ENCODE results near the gene TEAD1.

Gene TEAD1

GRCh38 chr11:12687740-12688139 lies 13.5 kb downstream of the TEAD1 start:
- no peak for DNase-seq

GRCh38 chr11:12689029-12689755 lies 15.0 kb downstream of the TEAD1 start:
- no peak for DNase-seq

DNA sequence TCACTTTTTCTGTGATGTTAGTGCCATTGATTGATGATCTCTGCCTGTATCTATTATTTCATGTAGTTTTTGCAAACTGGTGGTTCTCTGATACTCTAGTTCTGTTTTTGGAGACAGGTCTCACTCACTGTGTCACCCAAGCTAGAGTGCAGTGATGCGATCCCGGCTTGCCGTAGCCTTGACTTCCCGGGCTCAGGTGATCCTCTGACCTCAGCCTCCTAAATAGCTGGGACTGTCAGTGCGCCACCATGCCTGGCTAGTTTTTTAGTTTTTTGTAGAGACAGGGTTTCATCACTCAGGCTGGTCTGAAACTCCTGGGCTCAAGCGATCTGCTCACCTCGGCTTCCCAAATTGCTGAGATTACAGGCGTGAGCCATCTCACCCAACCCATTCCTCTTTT lies 16.4 kb downstream of the TEAD1 start:
- no peak for DNase-seq

DNA sequence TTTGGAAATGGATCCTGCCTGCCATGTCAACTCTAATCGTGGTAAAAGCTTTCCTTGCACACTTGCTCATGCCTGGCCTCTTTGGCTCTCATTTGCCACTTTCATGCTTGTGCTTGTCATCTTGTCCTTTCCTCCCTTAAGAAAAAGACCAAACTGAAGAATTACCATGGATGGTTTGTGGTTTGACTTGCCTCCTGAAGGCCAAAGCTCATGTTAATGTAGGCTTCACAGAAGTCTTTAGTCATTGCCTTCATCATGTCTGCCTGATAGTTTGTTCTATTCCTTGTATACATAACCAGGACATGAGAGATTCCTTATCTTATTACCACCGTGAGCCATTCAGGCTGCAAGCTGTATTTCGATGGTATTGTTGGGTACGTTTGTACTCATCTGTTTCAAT lies 17.3 kb downstream of the TEAD1 start:
- no peak for DNase-seq

DNA sequence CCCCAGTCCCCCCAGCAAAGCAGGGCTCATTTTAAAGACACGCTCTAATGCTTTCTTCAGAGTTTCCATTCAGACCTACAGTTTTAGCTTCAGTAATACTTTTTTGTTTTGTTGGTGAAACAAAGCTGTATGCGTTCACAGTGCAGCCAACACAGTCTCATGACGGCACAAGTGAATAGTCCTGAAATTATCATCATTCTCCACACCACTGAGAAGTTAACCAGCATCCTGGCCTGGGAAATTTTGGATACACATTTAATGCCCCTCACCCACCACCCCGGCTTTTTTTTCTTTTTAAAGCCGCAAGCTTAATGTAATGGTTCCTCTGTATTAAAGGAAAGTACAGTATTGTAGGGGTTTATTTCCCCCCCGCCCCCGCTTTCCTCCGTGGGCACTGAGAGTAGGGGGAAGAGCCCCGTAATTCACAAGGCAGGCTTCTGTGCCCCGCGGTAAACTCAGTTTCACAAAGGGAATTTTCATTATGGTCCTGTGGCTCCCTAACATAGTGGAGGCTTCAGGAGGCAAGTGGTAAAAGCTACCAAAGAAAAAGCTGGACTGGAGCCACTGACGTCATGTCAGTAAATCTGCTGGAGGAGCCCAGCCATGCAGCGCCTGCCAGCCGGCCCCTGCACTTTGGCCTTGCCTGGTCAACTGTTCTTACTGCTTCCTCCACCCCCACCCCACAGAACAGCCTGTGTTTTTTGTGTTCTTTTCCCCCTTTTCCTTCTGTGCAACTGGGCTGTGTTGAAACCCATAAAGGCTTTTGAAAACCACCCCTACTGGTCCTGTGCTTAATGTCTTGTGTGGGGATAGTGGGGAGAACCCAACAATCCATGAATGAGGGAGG lies 18.2 kb downstream of the TEAD1 start:
- no peak for DNase-seq

- no peak for DNase-seq
Observed at GRCh38 chr11:12693094-12693478, 18.9 kb downstream of the TEAD1 start.

- DNase-seq = no peak
Observed at GRCh38 chr11:12693479-12694182, 19.4 kb downstream of the TEAD1 start.

GRCh38 chr11:12694183-12694531 lies 19.9 kb downstream of the TEAD1 start:
- no peak for DNase-seq

GRCh38 chr11:12695221-12695794 lies 21.1 kb downstream of the TEAD1 start:
- no peak for DNase-seq

DNA sequence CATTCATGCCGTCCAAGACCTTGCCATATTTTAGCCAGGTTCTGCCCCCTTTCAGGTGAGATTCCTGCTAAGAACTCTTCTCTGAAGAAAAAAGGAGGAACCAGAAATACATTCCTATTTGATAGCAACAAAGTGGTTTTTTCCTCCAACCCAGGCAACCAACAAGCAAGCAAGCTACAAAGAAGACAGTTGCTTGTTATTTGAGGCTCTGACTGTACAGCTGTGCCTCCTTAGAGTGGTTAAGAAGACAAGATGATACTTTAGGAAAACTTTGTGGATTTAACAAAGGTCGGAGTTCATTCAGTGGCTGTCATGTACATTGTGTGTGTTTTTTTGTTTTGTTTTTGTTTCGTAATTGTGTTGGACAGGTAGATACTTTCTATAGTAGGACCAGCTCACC lies 21.7 kb downstream of the TEAD1 start:
- no peak for DNase-seq

DNA sequence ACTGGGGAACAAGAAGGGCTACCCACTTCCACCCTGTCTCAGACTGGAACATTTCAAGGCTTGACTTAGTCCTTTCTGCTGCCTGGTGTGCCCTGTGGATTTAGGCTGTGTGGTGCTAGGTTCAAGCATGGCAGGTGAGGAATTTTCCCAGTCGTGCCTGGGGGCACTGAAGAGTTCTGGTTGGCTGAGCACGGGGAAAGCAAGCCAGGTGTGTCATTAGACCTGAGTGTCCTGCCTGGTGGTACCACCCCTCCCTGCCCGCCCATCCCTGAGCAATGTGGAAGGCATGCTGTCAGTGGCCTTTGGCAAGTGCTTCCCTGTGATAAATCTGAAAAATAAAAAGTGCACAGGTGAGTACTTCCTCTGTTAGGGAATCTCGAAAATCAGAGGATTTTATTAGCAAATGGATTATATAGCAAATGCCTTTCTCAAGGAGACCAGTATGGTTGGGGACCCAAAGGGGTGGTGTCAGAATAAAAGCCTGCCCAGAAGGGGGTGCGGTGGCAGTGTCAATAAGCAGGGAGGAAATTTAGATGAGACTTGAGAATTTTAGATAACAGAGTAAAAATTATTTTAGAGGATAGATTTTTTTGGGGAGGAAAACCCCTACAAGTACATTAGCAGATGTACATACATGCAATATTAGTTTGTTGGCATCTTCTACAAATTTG lies 22.8 kb downstream of the TEAD1 start:
- no peak for DNase-seq

- no peak for DNase-seq
Observed at GRCh38 chr11:12698048-12698447, 23.8 kb downstream of the TEAD1 start.

DNA sequence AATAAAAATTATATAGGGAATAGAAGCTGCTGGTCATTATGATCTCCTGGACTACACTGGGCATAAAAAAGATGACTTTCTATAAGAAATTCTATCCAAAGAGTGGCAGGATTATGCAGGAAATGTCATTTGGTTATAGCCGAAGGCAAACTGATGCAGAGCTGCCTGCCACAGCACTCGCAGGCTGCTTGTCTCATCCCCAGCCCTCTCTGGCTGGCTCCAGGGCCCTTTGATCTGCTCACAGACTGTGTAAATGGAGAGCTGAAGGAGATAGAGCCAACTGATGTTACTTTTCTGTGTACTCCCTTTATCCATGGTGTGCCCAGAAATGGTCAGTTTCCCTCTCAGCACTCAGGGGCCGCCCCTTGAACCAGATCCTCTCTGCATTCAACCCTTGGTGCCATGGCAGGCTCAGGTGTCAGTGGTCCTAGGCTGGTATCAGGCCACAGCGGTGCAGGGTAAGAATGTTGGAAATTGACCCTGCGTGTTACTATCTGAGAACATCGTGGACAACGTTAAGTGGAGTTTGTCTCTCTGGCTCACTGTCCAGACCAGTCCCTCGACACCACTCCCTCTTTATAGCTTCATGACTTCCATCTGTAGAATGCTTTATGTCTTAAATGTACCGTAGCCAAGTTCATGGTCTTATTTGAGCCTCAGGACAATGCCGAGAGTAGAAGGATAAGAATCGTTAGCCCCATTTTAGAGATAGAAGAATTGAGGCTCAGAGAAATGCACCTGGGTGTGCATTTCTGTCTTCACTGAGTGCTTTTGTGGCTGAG lies 27.8 kb downstream of the TEAD1 start:
- no peak for DNase-seq

- DNase-seq = no peak
Observed at GRCh38 chr11:12702999-12703453, 28.8 kb downstream of the TEAD1 start.

DNA sequence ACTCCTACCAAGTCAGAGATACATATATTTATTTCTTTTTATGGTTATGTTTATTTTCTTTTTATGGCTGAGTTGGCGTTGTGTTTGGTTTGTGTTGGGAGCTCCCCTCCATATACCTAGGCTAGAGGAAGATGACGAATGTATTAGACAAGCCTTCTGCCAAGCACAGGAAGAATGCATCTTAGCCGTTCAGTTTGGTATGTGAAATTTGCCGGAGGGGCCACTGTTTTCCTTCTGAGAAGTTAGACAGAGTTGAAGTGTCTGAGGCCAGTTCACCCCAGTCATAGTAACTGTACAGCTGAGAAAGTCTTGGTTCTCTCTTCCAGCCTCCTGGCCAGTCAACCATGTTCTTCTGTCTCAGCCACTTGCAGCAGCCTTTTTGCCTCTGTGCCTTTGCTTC lies 29.8 kb downstream of the TEAD1 start:
- DNase-seq = no peak

- DNase-seq = no peak
Observed at GRCh38 chr11:12705874-12706273, 31.7 kb downstream of the TEAD1 start.

DNA sequence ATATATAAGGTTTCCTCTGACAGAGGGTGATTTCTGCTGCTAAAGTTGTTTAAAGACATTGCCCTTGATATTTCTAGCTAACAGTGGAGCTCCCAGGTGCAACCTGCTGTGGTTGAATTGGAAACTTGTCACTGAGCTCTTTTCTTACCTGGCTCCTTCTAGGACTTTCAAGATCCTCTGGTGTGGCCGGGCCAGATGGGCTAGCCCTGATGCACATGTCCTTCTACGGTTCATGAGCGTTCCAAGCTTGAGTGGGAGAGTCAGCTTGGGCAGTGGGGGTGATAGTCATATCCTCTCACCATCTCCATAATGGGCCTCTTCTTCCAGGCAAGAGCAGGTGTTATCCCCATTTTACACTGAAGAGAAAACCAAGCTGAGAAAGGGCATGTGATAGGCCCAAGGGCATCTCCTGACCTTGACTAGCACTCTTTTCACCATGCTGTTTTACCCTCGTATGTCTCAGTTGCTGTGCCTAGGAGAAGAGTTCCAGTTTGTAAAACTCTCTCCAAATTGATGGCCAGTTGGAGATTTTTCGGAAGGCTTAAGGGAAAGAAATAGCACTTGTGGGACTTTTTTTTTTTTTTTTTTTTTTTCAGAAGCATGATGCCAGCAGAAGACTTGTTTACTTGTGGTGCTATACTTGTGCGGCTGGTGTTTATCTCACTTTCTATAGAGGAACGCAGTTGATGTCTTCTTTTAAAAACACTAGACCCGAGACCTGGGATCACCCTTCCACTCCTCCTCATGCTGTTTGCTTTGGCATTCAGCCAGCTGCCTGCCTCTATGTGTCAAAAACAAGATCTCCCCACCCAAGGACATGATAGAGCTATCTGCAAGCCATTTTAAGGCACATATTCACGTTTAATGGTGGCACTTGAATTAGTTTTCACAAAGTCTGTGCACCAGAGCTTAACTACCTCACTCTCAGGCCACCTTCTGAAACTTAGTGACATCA lies 32.6 kb downstream of the TEAD1 start:
- no peak for DNase-seq

DNA sequence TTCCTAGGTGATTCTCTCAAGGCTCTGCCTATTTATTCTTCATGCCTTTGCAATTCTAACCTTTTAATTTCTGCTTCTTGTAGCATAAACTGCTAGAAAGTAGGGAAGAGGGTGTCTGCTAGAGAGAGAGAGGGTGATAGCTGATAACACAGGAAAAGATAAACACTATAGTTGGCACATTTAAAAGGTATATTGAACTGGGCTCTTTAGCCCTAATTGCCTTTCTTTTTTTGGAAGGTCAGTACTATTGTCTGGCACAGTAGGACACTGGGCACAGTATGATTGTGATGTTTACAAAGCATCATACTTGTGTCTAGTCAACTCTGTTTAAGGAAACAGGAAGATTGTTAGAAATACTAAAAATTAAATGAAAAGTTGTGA lies 33.3 kb downstream of the TEAD1 start:
- DNase-seq = no peak

DNA sequence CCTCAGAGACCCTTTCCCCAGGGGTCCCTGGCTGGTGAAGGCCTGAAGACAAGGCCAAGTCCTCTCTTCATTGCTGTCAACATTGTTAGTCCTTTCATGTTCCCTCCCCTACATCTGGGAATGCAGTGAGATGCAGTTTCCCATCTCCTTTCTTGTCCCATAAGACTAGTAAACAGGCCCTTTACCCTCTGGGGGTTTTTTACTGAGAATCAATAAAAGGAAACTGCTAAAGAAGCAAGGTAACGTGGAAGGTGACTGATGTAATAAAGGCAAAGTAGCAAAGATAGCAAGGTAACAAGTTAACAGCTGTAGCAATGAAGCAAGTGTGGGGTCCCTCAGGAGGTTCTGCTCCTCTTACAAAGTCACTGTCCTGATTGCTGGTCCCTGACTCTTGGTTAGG lies 37.3 kb downstream of the TEAD1 start:
- no peak for DNase-seq

GRCh38 chr11:12712132-12712531 lies 37.9 kb downstream of the TEAD1 start:
- no peak for DNase-seq

- no peak for DNase-seq
Observed at GRCh38 chr11:12715131-12715530, 40.9 kb downstream of the TEAD1 start.
